HUDEP-2 (cell line): Measurements from ENCODE around the gene NOX5.

Source experiments
- DNase-seq, 76 experiments: peaks; one replicate each; lab custom pipeline; 2025; ENCODE audit not compliant: unreplicated experiment in 76 of 76; lab: John Stamatoyannopoulos, UW

The NOX5 gene

GRCh38 chr15:68990231-68990991, 24.1 kb upstream of the NOX5 start:
- DNase-seq: peak in 9 of 76 experiments; percentile 7 to 38 (median 21)

GRCh38 chr15:68990992-68991500, 23.4 kb upstream of the NOX5 start:
- peak in 23 of 76 experiments; percentile 8 to 60 (median 30) for DNase-seq

GRCh38 chr15:68991723-68992122, 22.8 kb upstream of the NOX5 start:
- peak in 74 of 76 experiments; percentile 30 to 95 (median 84) for DNase-seq

GRCh38 chr15:68992696-68993095, 21.8 kb upstream of the NOX5 start:
- peak in 1 of 76 experiments; percentile 33 for DNase-seq

- DNase-seq: no peak
These were observed 21.2 kb upstream of the NOX5 start for GRCh38 chr15:68993276-68993675.

- no peak for DNase-seq
These were observed 20.3 kb upstream of the NOX5 start for GRCh38 chr15:68994149-68994548.

GRCh38 chr15:68994981-68995761, 19.3 kb upstream of the NOX5 start:
- no peak for DNase-seq

GRCh38 chr15:68997050-68997449, 17.4 kb upstream of the NOX5 start:
- DNase-seq: no peak

GRCh38 chr15:68997930-68998777, 16.3 kb upstream of the NOX5 start:
- DNase-seq: no peak

GRCh38 chr15:68999091-68999490, 15.4 kb upstream of the NOX5 start:
- DNase-seq: no peak

GRCh38 chr15:69000091-69000490, 14.4 kb upstream of the NOX5 start:
- DNase-seq: no peak

- no peak for DNase-seq
These were observed 13.6 kb upstream of the NOX5 start for GRCh38 chr15:69000725-69001503.

GRCh38 chr15:69002783-69003182, 11.7 kb upstream of the NOX5 start:
- no peak for DNase-seq

GRCh38 chr15:69004011-69004410, 10.5 kb upstream of the NOX5 start:
- no peak for DNase-seq

- DNase-seq: no peak
These were observed 6.4 kb upstream of the NOX5 start for GRCh38 chr15:69008056-69008455.

- DNase-seq: no peak
These were observed 5.2 kb upstream of the NOX5 start for GRCh38 chr15:69009341-69009740.

GRCh38 chr15:69011641-69012040, 2.9 kb upstream of the NOX5 start:
- DNase-seq: no peak

- no peak for DNase-seq
These were observed 1.6 kb upstream of the NOX5 start for GRCh38 chr15:69012761-69013364.

- no peak for DNase-seq
These were observed 629 bp upstream of the NOX5 start for GRCh38 chr15:69013726-69014406.
